ENCODE data around the gene TMEM212.
A peak's percentile ranks its signal among the peaks of the same experiment; 100 is the strongest.

Gene TMEM212

GRCh38 chr3:171845481-171846284 is 2.5 kb downstream of the TMEM212 start:
- TF ChIP-seq CTCF (IDR thresholded peaks at IDR 0.05; ENCODE audit: borderline replicate concordance, control extremely low read depth, extremely low read depth, insufficient read depth, missing control alignments) = no peak
- in situ Hi-C loops (cut with MboI; ENCODE audit: low sequenced_read_pairs, unreplicated experiment) = no loop called here
- DNase-seq (ENCODE audit: low spot score) = no peak

- peak; percentile 72 for DNase-seq (ENCODE audit: low spot score)
- no peak for TF ChIP-seq CTCF (IDR thresholded peaks at IDR 0.05; ENCODE audit: borderline replicate concordance, control extremely low read depth, extremely low read depth, insufficient read depth, missing control alignments)
- in situ Hi-C loops (cut with MboI; ENCODE audit: low sequenced_read_pairs, unreplicated experiment) = no loop called here
These were observed 3.4 kb downstream of the TMEM212 start for GRCh38 chr3:171846597-171846996.

GRCh38 chr3:171847133-171847532 is 4.0 kb downstream of the TMEM212 start:
- in situ Hi-C loops (cut with MboI; ENCODE audit: low sequenced_read_pairs, unreplicated experiment) = no loop called here
- TF ChIP-seq CTCF (IDR thresholded peaks at IDR 0.05; ENCODE audit: borderline replicate concordance, control extremely low read depth, extremely low read depth, insufficient read depth, missing control alignments) = no peak
- no peak for DNase-seq (ENCODE audit: low spot score)

- in situ Hi-C loops (cut with MboI; ENCODE audit: low sequenced_read_pairs, unreplicated experiment) = no loop called here
- TF ChIP-seq CTCF (IDR thresholded peaks at IDR 0.05; ENCODE audit: borderline replicate concordance, control extremely low read depth, extremely low read depth, insufficient read depth, missing control alignments) = no peak
- DNase-seq (ENCODE audit: low spot score) = no peak
These were observed 4.6 kb downstream of the TMEM212 start for GRCh38 chr3:171847595-171848259.

- DNase-seq (ENCODE audit: low spot score) = no peak
- no peak for TF ChIP-seq CTCF (IDR thresholded peaks at IDR 0.05; ENCODE audit: borderline replicate concordance, control extremely low read depth, extremely low read depth, insufficient read depth, missing control alignments)
- in situ Hi-C loops (cut with MboI; ENCODE audit: low sequenced_read_pairs, unreplicated experiment) = no loop called here
These were observed 6.6 kb downstream of the TMEM212 start for GRCh38 chr3:171849617-171850319.

GRCh38 chr3:171850320-171850959 is 7.3 kb downstream of the TMEM212 start:
- in situ Hi-C loops (cut with MboI; ENCODE audit: low sequenced_read_pairs, unreplicated experiment) = no loop called here
- TF ChIP-seq CTCF (IDR thresholded peaks at IDR 0.05; ENCODE audit: borderline replicate concordance, control extremely low read depth, extremely low read depth, insufficient read depth, missing control alignments) = no peak
- no peak for DNase-seq (ENCODE audit: low spot score)
